ENCODE measurements around the gene HSDL1. TPM values are rescaled to one million over a fixed set of nuclear protein-coding genes. Genes with fewer than 3 reads are reported as not detected.
"Not testable (repeated sequence)": the region's sequence is repeated elsewhere in the genome, so short reads cannot be mapped to it uniquely, and the experiment has no call there.

The HSDL1 gene
- total RNA-seq, 4 donors from 2014 or later, result 5.0 to 9.7 (median 8.6) TPM

DNA sequence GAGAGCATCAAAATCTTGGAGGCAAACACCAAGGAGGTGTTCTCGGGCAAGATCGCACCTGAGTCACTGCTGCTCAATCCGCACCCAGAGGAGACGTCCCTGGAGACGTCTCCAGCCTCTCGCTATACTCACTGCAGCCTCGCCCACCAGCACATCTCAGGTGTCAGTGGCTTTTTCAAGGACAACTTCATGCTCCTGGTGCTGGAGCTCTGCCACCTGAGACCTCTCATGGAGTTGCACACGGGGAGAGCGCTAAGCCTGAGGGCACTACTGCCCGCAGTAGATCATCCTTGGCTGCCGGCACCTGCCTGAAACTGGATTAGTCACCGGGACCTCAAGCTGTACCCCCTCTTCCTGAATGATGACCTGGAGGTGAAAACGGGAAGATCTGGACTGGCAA lies 25.6 kb downstream of the HSDL1 start:
- intact Hi-C loops (cut with DNase I), result no loop called here
- no peak for DNase-seq
- H3K27ac ChIP-seq, result no peak overlapping the region

DNA sequence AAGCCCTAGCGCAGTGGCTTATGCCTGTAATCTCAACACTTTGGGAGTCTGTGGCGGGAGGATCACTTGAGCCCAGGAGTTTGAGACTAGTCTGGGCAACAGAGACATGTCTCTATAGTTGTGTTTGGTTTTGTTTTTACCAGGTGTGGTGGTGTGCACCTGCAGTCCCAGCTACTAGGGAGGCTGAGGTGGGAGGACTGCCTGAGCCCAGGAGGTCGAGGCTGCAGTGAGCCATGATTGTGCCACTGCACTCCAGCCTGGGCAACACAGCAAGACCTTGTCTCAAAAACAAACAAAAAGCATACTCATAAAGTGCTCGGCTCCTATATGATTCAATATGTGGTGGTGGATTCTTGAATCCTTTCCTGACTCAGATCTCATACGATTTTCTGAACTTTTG lies 26.7 kb downstream of the HSDL1 start:
- H3K4me3 ChIP-seq; DNase-seq; H3K27me3 ChIP-seq; H3K9me3 ChIP-seq; H3K27ac ChIP-seq; intact Hi-C loops (cut with DNase I): not testable (repeated sequence)
- Histone ChIP-seq H3K4me1 (peaks cover 11 to 47% (median 20%) of the 10 kb centered on the region in 3 donors), H3K36me3 (peaks cover 0 to 15% (median 0%) of the 10 kb centered on the region in 3 donors)
- 89 to 92% methylated on average over 4 to 5 of the region's 5 CpGs for WGBS, 2 donors

More for the DNA sequence above, 25.6 kb downstream of the HSDL1 start:
- TF ChIP-seq CTCF (IDR thresholded peaks at IDR 0.05) (no peak), POLR2A (IDR thresholded peaks at IDR 0.05) (no peak)
- no peak overlapping the region for H3K4me3 ChIP-seq
- peaks cover 11 to 36% (median 20%) of the 10 kb centered on the region in 3 donors for H3K4me1 ChIP-seq
- 30% methylated on average over 2 of the region's 13 CpGs; no CpG with 5 or more reads in 1 of the 2 donors for WGBS, 2 donors
- no peaks in the 10 kb centered on the region for H3K27me3 ChIP-seq
- no peaks in the 10 kb centered on the region for H3K9me3 ChIP-seq
- H3K36me3 ChIP-seq, result peaks cover 0 to 25% (median 0%) of the 10 kb centered on the region in 3 donors

DNA sequence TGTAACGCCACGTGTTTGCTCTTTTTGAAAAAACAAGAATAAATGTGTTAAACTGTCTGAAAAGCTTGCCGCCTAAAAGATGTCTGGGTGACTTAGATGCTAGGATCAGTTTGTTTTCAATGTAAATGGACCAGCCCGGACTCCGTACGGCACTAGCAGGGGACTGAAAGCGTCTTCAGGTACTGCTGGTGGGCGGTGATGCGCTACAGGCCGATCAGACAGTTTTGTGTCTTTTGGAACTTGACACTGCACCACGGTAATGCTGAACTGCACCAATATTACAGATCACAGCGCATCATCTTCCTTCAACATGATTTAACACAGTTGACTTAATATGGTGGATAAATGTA lies 27.5 kb downstream of the HSDL1 start:
- peaks cover 0 to 6% (median 0%) of the 10 kb centered on the region in 3 donors for H3K36me3 ChIP-seq
- H3K4me1 ChIP-seq, result peaks cover 11 to 51% (median 20%) of the 10 kb centered on the region in 3 donors
- intact Hi-C loops (cut with DNase I), result no loop called here
- H3K9me3 ChIP-seq, result no peaks in the 10 kb centered on the region
- TF ChIP-seq POLR2A (IDR thresholded peaks at IDR 0.05), result no peak
- no peak for TF ChIP-seq CTCF (IDR thresholded peaks at IDR 0.05)
- H3K4me3 ChIP-seq, result peak overlapping the region; percentile 66 to 99 (median 93)
- WGBS, 2 donors, result 9 to 10% methylated on average over 12 of the region's 12 CpGs
- DNase-seq, result no peak
- no peaks in the 10 kb centered on the region for H3K27me3 ChIP-seq
- peak overlapping the region; percentile 90 to 99 (median 95) for H3K27ac ChIP-seq

- 0 to 1% methylated on average over 17 to 22 of the region's 94 CpGs for WGBS, 2 donors
- TF ChIP-seq POLR2A (IDR thresholded peaks at IDR 0.05) (peak in 3 of 4 donors; percentile 32 to 89 (median 54)), CTCF (IDR thresholded peaks at IDR 0.05) (peak in 3 of 6 experiments; percentile 51 to 63 (median 62))
- H3K36me3 ChIP-seq, result peaks cover 0 to 3% (median 0%) of the 10 kb centered on the region in 3 donors
- H3K4me1 ChIP-seq, result peaks cover 11 to 51% (median 20%) of the 10 kb centered on the region in 3 donors
- H3K27me3 ChIP-seq, result no peaks in the 10 kb centered on the region
- DNase-seq, result peak; percentile 89
- H3K27ac ChIP-seq, result peak within 1 kb of the TSS; percentile 90 to 99 (median 95)
- H3K9me3 ChIP-seq, result no peaks in the 10 kb centered on the region
- intact Hi-C loops (cut with DNase I), result no loop called here
- H3K4me3 ChIP-seq, result peak within 1 kb of the TSS; percentile 66 to 99 (median 93)
Observed at GRCh38 chr16:84116720-84117493, 28.1 kb downstream of the HSDL1 start, which contains the start of gene MBTPS1. Gene MBTPS1 (minus strand): TSS chr16:84116942. CDS start chr16:84101783, 15,159 bp downstream.

DNA sequence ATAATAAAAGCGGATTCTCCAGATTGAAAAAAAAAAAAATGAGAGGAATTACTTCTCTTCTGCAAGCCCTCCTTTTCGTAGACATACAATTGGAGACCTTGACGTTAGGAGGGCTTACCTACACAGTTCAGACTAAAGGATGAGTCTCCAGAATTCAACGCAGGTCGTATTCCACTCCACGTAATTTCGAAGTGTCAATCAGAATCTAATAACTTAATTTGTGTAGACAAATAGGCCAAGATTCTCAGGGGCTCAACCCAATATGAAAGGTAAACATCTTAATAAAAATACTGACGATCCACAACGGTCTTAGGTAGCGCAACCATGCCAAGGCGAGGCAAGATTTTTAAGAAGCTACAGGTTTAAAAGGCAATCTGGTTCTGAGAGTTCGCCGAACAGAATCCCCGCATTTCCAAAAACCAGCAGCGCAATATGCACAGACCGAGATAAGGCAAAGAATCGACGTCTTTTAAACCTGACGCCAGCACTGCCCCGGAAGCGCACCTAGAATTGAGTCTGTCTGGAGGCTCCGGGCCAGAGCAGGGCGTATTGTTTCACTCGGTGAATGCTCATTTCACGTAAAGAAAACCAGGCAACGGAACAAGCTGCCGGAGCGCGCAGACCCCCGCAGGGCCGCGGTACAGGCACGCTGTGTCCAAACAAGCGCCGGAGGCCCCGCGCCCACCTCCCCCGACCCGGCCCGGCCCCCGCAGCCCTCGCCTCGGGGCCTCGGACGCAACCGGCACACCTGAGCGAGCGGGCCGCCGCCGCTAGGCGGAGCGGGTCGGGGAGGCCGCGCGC lies 28.9 kb downstream of the HSDL1 start:
- no peak for DNase-seq
- intact Hi-C loops (cut with DNase I), result no loop called here
- 2% methylated on average over 23 to 42 of the region's 57 CpGs for WGBS, 2 donors

GRCh38 chr16:84111949-84112348 lies 33.0 kb downstream of the HSDL1 start:
- H3K36me3 ChIP-seq, result peaks cover 0 to 32% (median 0%) of the 10 kb centered on the region in 3 donors
- H3K27ac ChIP-seq; H3K4me3 ChIP-seq; H3K9me3 ChIP-seq; H3K27me3 ChIP-seq; DNase-seq; intact Hi-C loops (cut with DNase I): not testable (repeated sequence)
- H3K4me1 ChIP-seq, result peaks cover 11 to 55% (median 14%) of the 10 kb centered on the region in 3 donors
- 79 to 92% methylated on average over 3 of the region's 3 CpGs for WGBS, 2 donors

More for the DNA sequence above, 28.9 kb downstream of the HSDL1 start:
- Histone ChIP-seq H3K9me3 (no peaks in the 10 kb centered on the region), H3K4me3 (peak overlapping the region; percentile 66 to 99 (median 93)), H3K36me3 (peaks cover 0 to 4% (median 0%) of the 10 kb centered on the region in 3 donors), H3K27ac (peak overlapping the region; percentile 90 to 99 (median 95)), H3K4me1 (peaks cover 11 to 51% (median 20%) of the 10 kb centered on the region in 3 donors), H3K27me3 (no peaks in the 10 kb centered on the region)
- TF ChIP-seq POLR2A (IDR thresholded peaks at IDR 0.05), result no peak
- peak in 1 of 6 experiments; percentile 58 for TF ChIP-seq CTCF (IDR thresholded peaks at IDR 0.05)
